ENCODE results near the gene NUP54.

Gene NUP54

GRCh38 chr4:76175336-76175735 is 27.1 kb upstream of the NUP54 start:
- DNase-seq (ENCODE audit: extremely low read depth, low read depth) = no peak
- no peak for TF ChIP-seq CTCF (IDR thresholded peaks at IDR 0.05; ENCODE audit: low read depth, low read length)

GRCh38 chr4:76174216-76174615 is 26.0 kb upstream of the NUP54 start:
- DNase-seq (ENCODE audit: extremely low read depth, low read depth) = no peak
- TF ChIP-seq CTCF (IDR thresholded peaks at IDR 0.05; ENCODE audit: low read depth, low read length) = no peak

- no peak for DNase-seq (ENCODE audit: extremely low read depth, low read depth)
- no peak for TF ChIP-seq CTCF (IDR thresholded peaks at IDR 0.05; ENCODE audit: low read depth, low read length)
Observed at GRCh38 chr4:76168688-76169087, 20.5 kb upstream of the NUP54 start.

- TF ChIP-seq CTCF (IDR thresholded peaks at IDR 0.05; ENCODE audit: low read depth, low read length) = no peak
- DNase-seq (ENCODE audit: extremely low read depth, low read depth) = no peak
Observed at GRCh38 chr4:76166480-76166879, 18.3 kb upstream of the NUP54 start.

GRCh38 chr4:76160355-76160754 is 12.2 kb upstream of the NUP54 start:
- no peak for DNase-seq (ENCODE audit: extremely low read depth, low read depth)
- no peak for TF ChIP-seq CTCF (IDR thresholded peaks at IDR 0.05; ENCODE audit: low read depth, low read length)

- no peak for TF ChIP-seq CTCF (IDR thresholded peaks at IDR 0.05; ENCODE audit: low read depth, low read length)
- DNase-seq (ENCODE audit: extremely low read depth, low read depth) = no peak
Observed at GRCh38 chr4:76156635-76157034, 8.4 kb upstream of the NUP54 start.

GRCh38 chr4:76155979-76156378 is 7.8 kb upstream of the NUP54 start:
- no peak for DNase-seq (ENCODE audit: extremely low read depth, low read depth)
- TF ChIP-seq CTCF (IDR thresholded peaks at IDR 0.05; ENCODE audit: low read depth, low read length) = no peak
